ELR (cell line): ENCODE data around the gene SH2D3C.

Experiments used
- DNase-seq: peaks from one replicate; pipeline ENCODE4 v3.0.0-alpha.2; 2015; ENCODE audit warnings: low read depth

The SH2D3C gene

DNA sequence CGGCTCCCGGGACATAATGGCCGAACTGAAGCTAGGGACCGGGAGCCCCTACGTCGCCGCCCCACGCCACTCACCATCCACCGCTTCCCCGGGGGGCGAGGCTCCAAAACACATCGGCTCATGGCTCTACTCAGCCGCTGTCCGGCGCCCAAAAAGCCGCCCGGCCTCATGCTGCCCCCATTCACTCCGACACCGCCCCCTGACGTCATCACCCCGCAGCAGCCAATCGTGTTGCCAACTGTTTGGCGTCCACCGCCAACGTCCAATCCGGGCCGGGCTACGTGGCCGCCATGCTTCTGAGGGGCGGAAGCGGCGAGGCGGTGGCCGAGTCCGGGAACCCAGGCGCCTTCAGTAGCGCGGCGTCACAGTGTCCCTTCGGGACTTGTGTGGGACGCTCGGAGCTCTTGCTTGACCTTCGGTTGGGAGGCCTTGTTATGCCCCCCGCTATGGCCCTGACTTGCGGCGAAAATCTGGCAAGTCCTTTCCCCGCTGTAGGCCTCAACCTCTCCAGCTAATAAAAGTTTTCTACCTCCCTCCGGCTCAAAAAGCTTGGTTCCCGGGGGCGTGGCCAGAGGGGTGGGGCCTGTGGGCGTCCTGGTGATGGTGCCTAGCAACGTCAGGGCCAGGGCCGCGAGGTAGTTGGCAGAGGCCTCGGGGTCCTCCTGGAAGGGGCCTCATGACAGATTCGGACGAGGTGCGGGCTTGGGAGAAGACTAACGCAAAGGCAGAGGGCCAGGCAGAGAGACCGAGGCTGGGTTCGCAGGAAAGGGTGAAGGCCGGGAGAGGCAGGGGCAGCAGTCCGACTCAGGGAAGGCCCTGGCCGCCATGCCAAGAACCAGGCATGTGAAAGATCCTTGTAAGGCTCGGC is 62.8 kb downstream of the SH2D3C start, which contains the start of the genes PTRH1 and TTC16:
PTRH1 (minus strand) TSS at position 194 of the 868 bp plus-strand sequence; CDS start at position 170, 24 bp downstream.
TTC16 (plus strand) TSS at position 610 of the 868 bp plus-strand sequence; CDS start at position 677, 67 bp downstream.
- peak; percentile 96 for DNase-seq

DNA sequence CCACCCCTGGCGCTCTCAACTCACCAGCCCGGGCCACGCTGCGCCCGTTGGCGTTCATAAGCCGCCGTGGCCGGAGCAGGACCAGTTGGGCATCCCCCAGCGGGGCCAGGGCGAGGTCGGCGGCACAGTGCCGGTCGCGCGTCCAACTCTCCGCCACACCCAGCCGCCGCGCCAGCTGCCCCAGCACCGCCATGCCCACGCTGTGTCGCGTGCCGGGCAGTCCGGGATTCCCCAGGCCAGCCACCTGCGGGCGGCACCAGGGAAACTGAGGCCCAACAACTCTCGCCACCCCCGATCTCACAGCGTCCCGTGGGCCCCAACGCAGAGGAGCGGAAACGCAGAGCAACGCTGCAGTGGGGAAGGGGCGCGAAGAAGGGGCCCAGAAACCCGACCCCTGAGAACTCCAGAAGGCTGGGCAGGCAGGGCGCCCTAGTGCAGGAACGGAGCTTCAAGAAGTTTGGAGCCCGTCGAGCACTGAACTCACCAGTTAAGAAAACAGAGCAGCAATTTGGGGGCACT is 63.5 kb downstream of the SH2D3C start:
- peak; percentile 46 for DNase-seq

DNA sequence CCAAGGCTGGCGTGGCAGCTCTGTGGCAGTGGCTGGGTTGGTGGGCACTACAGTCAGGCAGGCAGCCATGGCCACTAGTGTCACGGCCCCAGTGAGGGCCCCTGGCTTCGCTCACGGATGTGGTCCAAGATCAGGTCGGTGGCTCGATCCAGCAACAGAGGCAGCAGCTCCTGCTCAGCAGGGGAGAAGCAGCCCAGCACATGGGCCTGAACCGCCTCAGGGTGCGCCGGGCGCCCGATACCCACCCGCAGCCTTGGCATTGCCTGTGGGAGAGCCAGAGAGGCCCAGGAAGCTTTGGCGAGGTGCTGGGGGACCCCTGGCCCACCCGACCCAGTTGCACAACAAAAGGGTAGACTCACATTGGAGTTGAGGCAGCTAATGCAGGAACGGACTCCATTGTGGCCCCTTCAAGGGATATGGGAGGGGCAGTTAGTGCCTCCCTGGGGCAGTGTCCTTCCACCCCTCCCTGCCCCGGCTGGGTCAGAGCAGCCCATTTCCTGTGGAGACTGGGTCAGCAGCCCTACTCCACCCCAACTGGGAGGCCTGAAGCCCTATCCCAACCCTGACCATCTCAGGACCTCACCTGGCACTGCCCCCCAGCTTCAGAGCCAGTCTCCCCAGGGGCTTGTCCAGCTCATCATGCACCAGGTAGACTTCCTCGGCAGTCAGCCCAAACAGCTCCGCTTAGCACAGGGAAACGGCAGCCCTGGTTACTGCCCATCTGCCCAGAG is 64.3 kb downstream of the SH2D3C start:
- DNase-seq: no peak

DNA sequence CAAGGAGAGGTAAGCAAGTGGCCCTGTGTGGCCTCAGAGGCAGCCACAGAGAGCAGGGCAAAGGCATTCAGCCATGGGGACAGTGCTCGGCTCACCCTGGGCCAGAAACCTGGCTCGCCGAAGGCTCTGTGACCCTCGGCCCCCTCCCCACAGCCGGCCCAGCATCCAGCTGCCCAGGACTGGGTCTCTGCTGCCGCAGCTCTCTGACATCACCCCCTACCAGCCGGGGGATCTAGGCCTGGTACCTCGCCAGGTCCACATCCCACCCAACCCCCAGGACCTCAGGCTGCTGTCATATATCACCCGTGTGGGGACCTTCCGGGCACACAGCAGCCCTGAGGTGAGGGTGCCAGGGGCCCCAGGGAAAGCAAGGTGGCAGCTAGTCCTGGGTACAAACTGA is 65.6 kb downstream of the SH2D3C start:
- DNase-seq: no peak

DNA sequence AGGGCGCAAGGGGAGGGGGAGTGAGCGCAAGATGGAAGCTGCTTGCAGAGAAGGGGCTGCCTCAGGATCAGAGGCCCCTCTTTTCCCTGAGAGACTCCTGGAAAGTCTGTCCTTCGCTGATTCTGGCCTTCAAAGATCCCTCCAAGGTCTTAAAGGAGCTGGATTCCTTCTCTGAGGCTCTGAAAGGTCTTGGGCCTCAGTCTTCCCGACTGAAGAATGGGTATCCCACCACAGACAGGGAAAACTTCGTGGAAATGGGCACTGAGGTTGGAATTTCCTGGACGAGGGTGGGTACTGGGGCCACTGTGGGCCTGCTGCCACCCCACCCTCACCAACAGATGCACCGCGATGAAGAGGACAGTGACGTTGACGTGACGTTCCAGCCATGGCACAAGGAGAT is 66.1 kb downstream of the SH2D3C start:
- no peak for DNase-seq

DNA sequence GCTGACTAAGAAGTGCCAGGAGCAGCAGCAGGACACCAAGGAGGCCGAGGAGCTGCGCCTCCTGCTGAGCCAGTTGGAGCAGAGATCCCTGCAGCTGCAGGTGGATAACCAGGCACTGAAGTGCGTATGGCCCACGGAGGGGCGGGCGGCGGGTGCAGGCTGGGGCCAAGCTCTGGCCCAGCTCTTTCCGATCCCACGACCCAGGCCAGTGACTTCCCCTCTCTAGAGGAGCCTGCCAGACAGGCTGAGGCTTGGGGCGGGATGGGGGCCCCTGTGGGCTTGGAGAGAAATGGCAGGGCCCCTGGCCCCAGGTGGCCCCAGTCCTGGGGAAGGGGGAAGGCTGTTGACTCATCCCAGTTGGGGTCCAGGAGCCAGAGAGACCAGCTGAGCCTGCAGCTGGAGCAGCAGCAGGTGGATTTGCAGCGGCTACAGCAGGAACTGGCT is 66.6 kb downstream of the SH2D3C start:
- DNase-seq: no peak

DNA sequence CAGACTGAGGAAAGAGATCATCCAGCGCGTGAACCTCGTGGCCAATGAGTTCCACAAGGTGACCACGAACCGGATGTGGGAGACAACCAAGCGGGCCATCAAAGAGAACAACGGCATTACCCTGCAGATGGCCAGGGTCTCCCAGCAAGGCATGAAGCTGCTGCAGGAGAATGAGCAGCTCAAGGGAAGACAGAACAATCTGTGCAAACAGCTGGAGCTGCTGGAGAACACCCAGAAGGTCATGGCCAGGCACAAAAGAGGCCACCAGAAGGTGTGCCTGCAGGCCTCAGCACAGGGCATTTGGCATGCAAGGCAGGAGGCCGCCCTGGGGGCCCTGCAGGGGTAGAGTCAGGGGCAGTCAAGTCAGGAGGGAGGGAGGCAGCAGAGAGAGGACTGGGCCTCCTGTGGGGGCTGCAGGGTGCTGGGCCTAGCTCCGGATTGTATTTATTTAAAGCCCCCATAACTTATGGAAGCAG is 67.2 kb downstream of the SH2D3C start:
- no peak for DNase-seq

DNA sequence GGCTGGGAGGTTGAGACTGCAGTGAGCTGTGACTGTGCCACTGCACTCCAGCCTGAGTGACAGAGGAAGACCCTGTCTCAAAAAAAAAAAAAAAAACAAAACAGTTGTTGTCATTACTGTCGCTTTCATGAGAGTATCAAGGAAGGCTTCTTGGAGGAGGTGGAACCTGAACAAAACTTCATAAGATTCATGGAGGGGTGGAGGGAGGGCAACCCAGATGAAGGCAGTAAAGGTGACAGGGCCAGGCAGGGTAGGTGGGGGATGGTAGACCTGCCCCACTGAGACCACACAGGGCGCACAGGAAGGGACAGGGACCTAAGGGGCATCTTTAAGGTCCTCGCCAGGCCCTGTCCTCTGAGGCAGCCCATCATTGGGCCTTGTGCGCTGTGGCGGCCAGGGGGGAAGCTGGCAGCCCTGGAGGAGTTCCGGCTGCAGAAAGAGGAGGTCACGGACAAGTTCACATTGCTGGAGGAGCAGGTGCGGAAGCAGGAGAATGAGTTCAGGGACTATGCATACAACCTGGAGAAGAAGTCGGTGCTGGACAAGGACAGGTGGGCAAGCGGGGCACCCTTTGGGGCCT is 68.2 kb downstream of the SH2D3C start:
- no peak for DNase-seq

DNA sequence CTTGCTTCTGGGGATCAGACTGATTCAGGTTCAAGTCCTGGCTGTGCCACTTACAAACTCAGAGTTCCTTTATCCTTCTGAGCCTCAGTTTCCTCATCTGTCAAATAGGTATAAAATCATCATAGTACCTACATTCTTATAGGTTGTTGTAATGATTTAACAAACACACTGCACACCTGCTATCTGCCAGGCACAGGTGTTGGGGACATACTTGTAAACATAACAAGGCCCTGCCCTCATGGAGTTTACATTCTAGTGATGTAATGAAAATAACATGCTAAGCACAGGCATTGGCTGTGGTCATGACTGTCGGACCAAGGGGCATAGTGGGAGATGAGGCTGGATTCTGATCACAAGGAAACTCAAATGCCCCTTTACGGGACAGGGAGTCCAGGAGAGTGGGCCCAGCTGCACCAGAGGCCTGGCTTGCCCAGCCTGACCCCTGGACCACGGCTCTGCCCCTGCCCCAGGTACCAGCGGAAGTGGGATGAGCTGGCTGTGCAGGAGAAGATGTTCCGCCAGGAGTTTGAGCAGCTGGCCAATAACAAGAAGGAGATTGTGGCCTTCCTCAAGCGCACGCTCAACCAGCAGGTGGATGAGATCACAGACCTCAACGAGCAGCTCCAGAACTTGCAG is 69.4 kb downstream of the SH2D3C start:
- no peak for DNase-seq

DNA sequence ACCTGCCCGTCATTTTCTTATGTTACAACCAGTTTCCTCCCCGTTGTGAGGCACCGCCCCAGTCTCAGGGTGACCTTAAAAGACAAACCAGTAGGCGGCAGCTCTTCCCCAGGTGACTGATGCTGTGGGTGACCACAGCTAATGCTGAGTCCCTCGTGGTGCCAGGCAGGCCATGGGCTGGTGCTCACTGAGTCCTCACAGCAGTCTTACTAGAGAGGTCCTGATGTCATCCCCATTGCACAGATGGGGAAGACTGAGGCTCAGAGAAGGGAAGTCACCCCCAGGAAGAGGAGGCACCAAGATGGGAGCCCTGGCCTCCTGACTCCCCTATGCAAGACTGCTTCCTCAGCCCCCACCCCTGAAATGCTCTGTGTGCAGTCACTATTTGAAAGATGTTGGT is 70.7 kb downstream of the SH2D3C start:
- DNase-seq: peak; percentile 41

DNA sequence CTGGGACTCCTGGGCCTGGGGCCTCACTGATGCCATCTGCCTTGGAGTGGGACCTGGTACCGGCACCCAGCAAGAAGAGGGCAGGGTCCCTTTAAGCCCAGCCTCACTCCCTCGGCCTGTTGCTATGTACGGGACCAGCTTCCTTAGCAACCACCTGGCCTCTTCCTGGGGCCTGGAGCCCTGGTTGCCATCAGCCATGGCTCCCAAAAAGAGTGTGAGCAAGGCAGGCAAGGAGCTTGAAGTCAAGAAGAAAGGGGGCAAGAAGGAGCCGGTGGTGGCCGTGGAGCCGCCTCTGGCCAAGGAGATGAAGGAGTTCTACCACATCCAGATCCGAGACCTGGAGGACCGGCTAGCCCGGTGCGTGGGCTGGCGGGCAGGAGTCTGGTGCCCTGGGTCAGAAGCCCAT is 71.6 kb downstream of the SH2D3C start, which contains the start of gene CFAP157:
CFAP157 (plus strand) TSS at position 153 of the 406 bp plus-strand sequence; CDS start at position 197, 44 bp downstream.
- no peak for DNase-seq

DNA sequence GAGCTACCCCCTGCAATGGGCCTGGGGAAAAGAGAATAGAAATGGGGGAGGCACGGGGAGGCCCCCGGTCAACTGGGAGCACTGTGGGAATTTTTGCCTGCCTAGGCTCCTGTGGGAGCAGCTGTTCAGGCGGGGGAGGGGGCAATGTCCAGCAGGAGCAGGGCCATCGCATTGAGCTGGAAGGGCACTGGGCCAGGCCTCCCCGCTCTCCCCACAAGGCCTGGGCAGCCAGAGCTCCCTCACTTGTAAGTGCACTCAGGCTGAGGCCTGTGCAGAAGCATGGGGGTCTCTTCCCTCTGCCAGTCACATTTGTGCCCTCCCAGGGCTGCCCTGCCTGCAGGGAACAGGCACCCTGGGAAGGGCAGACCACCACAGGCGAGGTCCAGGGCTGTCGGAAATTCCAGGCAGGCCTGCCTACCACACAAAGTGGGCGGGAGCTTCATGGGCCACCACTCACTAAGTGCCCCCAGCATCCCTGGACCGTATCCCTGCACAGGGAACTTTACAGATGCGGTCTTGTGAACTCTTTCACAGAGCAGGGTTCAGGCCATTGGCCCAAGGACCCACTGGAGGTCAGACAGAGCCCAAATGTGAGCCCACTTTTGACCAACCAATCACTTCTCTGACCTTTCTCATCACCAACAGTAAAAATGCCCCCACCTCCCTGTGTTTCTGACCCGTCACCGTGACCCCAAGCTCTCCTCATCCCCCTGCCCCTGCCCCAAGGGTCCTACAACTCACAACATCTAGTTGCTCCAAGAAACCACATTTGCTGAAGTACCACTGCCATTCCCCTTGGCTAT is 72.7 kb downstream of the SH2D3C start:
- DNase-seq: no peak

DNA sequence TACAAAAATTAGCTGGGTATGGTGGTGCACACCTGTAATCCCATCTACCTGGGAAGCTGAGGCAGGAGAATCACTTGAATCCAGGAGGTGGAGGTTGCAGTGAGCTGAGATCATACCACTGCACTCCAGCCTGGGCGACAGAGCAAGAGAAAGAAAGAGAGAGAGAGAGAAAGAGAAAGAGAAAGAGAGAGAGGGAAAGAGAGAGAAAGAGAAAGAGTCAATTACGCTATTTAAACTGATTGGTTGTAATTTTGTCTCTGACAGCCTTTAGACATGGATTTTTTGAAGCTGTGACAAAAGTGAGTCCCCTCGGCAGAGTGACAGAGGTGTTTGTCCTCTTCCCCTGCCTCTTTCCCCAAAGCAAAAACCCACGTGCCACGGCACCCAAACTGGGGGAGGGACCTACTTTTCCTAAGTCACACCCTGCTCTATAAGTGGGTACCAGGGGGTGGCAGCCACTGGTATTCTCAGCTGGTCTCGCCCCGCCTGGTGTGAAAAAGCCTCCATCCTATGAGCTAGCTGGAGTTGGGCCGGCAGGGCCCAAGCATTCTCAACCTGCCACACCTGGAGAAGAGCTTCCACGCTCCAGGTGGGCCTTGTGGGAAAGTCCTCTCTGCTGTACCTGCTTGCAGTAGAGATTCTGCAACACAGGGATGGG is 75.0 kb downstream of the SH2D3C start:
- DNase-seq: no peak

DNA sequence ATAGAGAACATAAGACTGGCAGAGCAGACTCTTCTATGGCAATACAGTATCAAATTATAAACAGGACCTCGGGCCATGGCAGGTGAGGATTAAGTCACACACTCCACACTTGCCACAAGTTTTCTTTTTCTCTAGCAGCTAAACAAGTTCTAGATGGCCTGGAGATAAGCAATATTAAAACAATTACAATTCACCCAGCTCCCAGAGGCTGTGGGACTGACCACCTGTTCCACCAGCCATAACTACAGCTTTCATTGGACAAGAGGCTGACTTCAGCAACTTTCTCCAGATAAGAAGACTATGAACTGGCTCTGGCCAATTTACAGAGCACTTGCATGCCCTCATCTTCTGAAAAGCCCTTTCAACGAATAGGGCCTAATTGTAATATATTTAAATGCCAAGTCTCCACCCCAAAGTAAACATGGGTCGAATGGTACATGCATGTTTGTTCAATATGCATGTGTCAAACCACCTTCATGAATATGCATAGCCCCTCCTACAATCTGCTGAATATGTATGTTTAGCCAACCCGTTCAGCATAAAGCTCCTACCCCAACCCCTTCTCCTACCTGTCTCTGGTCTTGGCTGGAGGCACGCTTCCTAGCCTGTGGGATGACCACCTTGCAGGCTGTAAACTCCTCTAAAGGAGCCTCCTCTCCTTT is 77.7 kb downstream of the SH2D3C start:
- DNase-seq: no peak

DNA sequence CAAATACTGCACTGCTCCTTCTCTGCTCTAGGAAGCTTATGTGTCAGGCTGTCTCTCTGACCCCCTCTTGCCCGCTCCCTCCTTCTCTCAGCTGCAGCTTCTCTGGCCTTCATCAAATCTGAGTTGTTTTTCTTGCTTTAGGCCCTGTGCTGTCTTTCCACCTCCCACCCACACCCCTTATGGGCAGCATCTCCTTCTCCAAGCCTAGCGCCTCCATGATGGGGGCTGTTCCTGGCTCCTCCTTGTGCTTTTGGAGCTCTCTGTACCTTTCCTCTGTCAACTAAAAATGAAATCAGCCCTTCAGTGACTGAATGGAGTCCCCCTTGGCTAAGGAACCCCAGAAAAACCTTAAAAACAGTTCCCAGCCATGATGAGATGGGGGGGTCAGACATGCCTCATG is 78.3 kb downstream of the SH2D3C start:
- DNase-seq: no peak

DNA sequence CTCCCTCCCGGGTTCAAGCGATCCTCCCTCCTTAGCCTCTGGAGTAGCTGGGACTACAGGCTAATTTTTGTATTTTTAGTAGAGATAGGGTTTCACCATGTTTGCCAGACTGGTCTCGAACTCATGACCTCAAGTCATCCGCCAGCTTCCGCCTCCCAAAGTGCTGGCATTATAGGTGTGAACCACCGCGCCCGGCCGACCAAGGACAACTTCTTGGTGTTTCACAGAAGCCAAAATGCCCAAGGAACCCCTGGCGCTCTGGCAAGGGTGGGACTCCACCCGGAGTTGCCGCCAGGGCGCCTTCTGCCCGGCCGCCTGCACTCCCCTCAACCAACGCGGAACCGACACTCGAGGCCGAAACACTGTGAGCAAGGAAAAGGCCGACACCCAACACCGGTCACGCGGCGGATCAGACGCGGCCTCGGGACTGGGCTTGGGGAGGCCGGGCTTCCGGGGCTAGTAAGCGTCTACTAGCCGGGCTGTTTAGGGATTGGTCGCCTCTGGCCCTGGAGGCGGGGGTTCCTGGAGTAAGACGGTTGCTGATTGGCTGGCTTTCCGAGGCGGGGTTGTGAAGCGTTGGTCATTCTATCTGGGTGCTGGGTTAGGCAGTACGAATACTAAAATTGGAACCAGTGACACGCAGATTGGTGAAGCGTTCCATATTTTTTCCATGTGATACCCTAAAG is 79.3 kb downstream of the SH2D3C start:
- peak; percentile 92 for DNase-seq

DNA sequence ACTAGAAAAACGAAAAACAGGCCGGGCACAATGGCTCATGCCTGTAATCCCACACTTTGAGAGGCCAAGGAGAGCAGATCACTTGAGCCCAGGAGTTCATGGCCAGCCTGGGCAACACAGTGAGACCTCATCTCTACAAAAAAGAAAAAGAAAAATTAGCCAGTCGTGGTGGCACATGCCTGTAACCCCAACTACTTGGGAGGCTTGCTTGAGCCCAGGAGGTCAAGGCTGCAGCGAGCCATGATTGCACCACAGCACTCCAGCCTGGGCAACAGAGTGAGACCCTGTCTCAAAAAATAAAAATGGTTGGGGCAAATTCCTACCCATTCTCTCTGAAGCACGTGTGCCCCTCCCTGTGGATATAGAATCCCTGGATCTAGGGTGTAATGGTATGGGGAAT is 80.1 kb downstream of the SH2D3C start:
- no peak for DNase-seq

DNA sequence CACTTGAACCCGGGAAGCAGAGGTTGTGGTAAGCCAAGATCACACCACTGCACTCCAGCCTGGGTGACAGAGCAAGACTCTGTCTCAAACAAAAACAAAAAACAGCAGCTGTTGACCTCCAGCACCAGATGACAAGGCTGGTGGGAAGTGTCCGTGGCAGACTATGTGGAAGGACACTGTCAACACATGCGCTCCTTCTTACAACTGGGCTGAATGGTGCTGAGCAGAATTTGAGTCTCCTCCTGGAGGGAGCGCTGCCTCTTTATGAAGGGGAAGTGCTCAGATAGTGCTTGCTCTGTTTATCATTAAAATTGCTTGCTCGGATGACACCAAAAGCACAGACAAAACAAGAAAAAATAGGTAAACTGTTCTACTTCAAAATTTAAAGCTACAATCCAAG is 80.9 kb downstream of the SH2D3C start:
- no peak for DNase-seq
